Measurements from ENCODE around the gene NLRP3.

NLRP3 gene

DNA sequence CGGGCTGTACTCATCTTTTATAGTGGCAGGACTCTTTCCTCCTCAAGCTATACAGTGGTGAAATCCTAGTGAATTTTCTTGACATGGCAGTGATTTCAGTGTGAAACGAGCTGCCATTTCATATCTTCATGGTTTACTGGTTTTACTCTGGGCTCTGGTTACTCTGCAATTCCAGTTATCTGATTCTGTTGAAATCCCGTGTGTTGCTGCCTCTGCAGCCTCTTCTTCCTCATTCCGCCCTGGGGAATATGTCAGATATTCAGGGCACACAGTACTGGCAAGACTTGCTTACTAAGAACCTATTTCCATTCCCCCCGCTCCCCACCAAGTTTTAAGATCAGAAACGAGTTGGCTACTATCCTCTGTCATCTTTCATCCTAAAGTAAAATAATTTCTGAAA lies 49.8 kb downstream of the NLRP3 start:
- no peaks in the 10 kb centered on the region for H4K20me1 ChIP-seq (ENCODE audit: control insufficient read depth, insufficient read depth, low read depth, low read length)
- H3K4me2 ChIP-seq (ENCODE audit: low read length) = no peak overlapping the region
- no peaks in the 10 kb centered on the region for H3K27me3 ChIP-seq (ENCODE audit: control insufficient read depth, low read length)
- H3K36me3 ChIP-seq (ENCODE audit: control insufficient read depth, low read length) = no peaks in the 10 kb centered on the region
- H3K4me3 ChIP-seq (ENCODE audit: low read length) = no peak overlapping the region
- no peaks in the 10 kb centered on the region for H3K9me2 ChIP-seq (replicated peaks; ENCODE audit: control insufficient read depth, low read length)
- H3F3A ChIP-seq (ENCODE audit: control insufficient read depth, insufficient read depth) = no peaks in the 10 kb centered on the region
- no peaks in the 10 kb centered on the region for H3K9me3 ChIP-seq (ENCODE audit: control insufficient read depth, insufficient read depth, low read length)
- H3K27ac ChIP-seq (ENCODE audit: low read depth, low read length) = no peak overlapping the region
- TF ChIP-seq, protein P1, sequence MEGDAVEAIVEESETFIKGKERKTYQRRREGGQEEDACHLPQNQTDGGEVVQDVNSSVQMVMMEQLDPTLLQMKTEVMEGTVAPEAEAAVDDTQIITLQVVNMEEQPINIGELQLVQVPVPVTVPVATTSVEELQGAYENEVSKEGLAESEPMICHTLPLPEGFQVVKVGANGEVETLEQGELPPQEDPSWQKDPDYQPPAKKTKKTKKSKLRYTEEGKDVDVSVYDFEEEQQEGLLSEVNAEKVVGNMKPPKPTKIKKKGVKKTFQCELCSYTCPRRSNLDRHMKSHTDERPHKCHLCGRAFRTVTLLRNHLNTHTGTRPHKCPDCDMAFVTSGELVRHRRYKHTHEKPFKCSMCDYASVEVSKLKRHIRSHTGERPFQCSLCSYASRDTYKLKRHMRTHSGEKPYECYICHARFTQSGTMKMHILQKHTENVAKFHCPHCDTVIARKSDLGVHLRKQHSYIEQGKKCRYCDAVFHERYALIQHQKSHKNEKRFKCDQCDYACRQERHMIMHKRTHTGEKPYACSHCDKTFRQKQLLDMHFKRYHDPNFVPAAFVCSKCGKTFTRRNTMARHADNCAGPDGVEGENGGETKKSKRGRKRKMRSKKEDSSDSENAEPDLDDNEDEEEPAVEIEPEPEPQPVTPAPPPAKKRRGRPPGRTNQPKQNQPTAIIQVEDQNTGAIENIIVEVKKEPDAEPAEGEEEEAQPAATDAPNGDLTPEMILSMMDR (IDR thresholded peaks at IDR 0.05; ENCODE audit: low read depth, low read length, poor library complexity, severe bottlenecking) = no peak
- TF ChIP-seq EZH2phosphoT487 (IDR thresholded peaks at IDR 0.05; ENCODE audit: borderline replicate concordance, low read length) = no peak
- no peaks in the 10 kb centered on the region for H3K79me2 ChIP-seq (ENCODE audit: control insufficient read depth, low read length)
- H3K4me1 ChIP-seq (ENCODE audit: control insufficient read depth, low read length) = no peaks in the 10 kb centered on the region

DNA sequence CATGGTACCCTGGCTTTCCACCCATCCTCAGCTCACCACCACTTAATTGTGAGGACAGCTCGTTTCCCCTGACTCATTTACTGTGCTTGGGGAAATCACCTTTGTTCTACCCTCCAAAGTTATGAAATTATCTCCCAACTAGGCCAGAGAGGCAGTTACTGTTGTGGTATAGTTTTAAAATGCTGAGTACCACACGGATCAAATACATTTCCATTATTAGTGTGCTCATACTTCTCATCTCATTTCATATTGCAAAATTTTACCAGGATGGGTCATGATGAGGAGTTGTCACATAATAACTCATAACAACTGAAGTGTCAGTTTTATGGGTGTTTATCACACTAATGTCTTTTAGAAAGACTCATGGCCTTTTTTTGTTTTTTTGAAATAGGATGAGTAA lies 51.2 kb downstream of the NLRP3 start:
- H3K9me2 ChIP-seq (replicated peaks; ENCODE audit: control insufficient read depth, low read length) = no peaks in the 10 kb centered on the region
- no peaks in the 10 kb centered on the region for H3K79me2 ChIP-seq (ENCODE audit: control insufficient read depth, low read length)
- H3K4me1 ChIP-seq (ENCODE audit: control insufficient read depth, low read length) = 0 out of 2 replicates have a peak, but pooled peaks cover 3% of the 10 kb centered on the region
- no peak overlapping the region for H3K4me2 ChIP-seq (ENCODE audit: low read length)
- H3F3A ChIP-seq (ENCODE audit: control insufficient read depth, insufficient read depth) = no peaks in the 10 kb centered on the region
- H3K27ac ChIP-seq (ENCODE audit: low read depth, low read length) = no peak overlapping the region
- H3K9me3 ChIP-seq (ENCODE audit: control insufficient read depth, insufficient read depth, low read length) = no peaks in the 10 kb centered on the region
- H3K27me3 ChIP-seq (ENCODE audit: control insufficient read depth, low read length) = no peaks in the 10 kb centered on the region
- H4K20me1 ChIP-seq (ENCODE audit: control insufficient read depth, insufficient read depth, low read depth, low read length) = no peaks in the 10 kb centered on the region
- no peak for TF ChIP-seq EZH2phosphoT487 (IDR thresholded peaks at IDR 0.05; ENCODE audit: borderline replicate concordance, low read length)
- TF ChIP-seq, protein P1 (IDR thresholded peaks at IDR 0.05; ENCODE audit: low read depth, low read length, poor library complexity, severe bottlenecking) = no peak
- no peaks in the 10 kb centered on the region for H3K36me3 ChIP-seq (ENCODE audit: control insufficient read depth, low read length)
- H3K4me3 ChIP-seq (ENCODE audit: low read length) = no peak overlapping the region

DNA sequence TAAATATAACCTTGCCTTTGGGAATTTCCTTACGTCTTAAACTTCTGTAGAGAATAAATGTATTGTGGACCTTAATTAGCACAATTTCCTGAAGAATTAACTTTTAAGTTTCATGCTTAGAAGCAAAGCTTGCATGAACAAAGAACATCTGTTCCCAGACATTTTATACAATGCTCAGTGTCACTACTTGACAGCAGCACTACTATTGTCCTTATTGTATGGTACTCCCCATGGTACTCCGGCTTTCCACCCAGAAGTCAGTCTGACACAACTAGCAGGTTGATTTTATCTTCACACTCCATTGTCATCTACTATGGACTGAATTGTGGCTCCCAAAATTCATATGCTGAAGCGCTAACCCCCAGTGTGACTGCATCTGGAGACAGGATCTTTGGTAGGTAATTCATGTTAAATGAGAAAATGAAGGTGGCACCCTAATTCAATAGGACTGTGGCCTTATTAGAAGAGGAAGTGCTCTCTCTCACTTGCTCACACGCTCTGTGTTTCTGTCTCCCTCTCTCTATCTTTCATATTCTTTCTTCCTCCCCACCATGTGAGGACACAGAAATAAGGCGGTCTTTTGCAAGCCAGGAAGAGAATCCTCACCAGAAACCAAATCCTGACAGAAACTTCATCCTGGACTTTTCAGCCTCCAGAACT lies 52.6 kb downstream of the NLRP3 start:
- Histone ChIP-seq H3K27me3 (ENCODE audit: control insufficient read depth, low read length) (no peaks in the 10 kb centered on the region), H4K20me1 (ENCODE audit: control insufficient read depth, insufficient read depth, low read depth, low read length) (no peaks in the 10 kb centered on the region), H3K79me2 (ENCODE audit: control insufficient read depth, low read length) (no peaks in the 10 kb centered on the region), H3K4me2 (ENCODE audit: low read length) (no peak overlapping the region), H3K9me3 (ENCODE audit: control insufficient read depth, insufficient read depth, low read length) (no peaks in the 10 kb centered on the region), H3F3A (ENCODE audit: control insufficient read depth, insufficient read depth) (no peaks in the 10 kb centered on the region), H3K9me2 (replicated peaks; ENCODE audit: control insufficient read depth, low read length) (no peaks in the 10 kb centered on the region), H3K4me1 (ENCODE audit: control insufficient read depth, low read length) (0 out of 2 replicates have a peak, but pooled peaks cover 3% of the 10 kb centered on the region), H3K4me3 (ENCODE audit: low read length) (no peak overlapping the region), H3K27ac (ENCODE audit: low read depth, low read length) (no peak overlapping the region), H3K36me3 (ENCODE audit: control insufficient read depth, low read length) (no peaks in the 10 kb centered on the region)
- TF ChIP-seq EZH2phosphoT487 (IDR thresholded peaks at IDR 0.05; ENCODE audit: borderline replicate concordance, low read length) = no peak
- TF ChIP-seq, protein P1 (IDR thresholded peaks at IDR 0.05; ENCODE audit: low read depth, low read length, poor library complexity, severe bottlenecking) = no peak
